ENCODE measurements around the gene GRIK4. TPM values are rescaled to one million over a fixed set of nuclear protein-coding genes. Genes with fewer than 3 reads are reported as not detected.
A peak's percentile ranks its signal among the peaks of the same experiment; 100 is the strongest.

Gene GRIK4
- total and polyA plus RNA-seq, 2 donors from 2014 or later, result 0.25 TPM; not detected in 1

DNA sequence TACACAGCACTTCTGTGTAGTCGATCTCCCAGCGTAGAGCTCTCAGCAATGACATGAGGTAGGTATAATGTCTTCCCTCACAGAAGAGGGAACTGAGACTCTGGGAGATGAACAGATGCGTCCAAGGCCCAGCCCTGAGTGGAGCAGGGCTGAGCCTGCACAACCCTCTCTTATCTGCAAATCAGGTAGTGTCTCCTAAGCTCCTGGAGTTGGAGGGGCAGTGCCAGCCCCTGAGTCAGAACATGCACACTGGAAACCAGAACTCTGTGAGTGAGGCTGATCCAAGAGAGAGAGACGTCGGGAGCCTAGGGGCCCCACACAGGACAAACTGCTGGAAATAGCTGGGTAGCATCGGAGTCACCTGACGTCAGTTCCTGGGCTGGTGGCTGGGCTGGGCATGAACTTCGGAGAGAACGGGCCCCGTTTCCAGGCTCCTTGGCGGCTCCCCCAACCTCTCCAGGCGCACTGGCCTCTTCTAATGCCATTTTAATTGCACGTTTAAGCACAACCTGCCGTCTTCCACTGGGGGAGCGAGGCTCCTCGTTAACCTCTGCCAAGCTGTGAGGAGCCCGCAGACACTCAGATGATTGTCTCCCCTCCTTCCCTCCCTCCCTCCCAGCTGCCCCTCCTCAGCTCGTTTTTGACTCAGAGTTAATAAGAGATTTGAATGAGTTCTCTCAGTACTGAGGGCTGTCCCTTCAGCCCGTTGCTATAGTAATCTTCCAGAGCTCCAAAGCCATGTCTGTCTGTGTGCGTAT lies 321.1 kb downstream of the GRIK4 start:
- DNase-seq (peak in 4 of 5 donors; percentile 39 to 62 (median 52)), FAIRE-seq (no peak)
- Histone ChIP-seq H3K9ac (ENCODE audit: low read length in 3 of 3) (no peak overlapping the region), H3K4me1 (ENCODE audit: control insufficient read depth in 2 of 3, insufficient read depth in 2 of 3, low read depth in 1 of 3, low read length in 3 of 3) (no peaks in the 10 kb centered on the region), H3K9me3 (ENCODE audit: control insufficient read depth in 2 of 3, insufficient read depth in 1 of 3, low read length in 3 of 3) (no peaks in the 10 kb centered on the region), H3K36me3 (ENCODE audit: control insufficient read depth in 2 of 3, insufficient read depth in 3 of 3, low read length in 3 of 3) (no peaks in the 10 kb centered on the region), H3K27me3 (ENCODE audit: control insufficient read depth, insufficient read depth, low read length) (no peaks in the 10 kb centered on the region), H3K27ac (ENCODE audit: low read depth in 2 of 2, low read length in 2 of 2) (no peak overlapping the region), H3K4me3 (ENCODE audit: low read length in 3 of 3) (no peak overlapping the region)
- intact Hi-C loops (cut with DNase I), result no loop called here
- TF ChIP-seq, protein P1, sequence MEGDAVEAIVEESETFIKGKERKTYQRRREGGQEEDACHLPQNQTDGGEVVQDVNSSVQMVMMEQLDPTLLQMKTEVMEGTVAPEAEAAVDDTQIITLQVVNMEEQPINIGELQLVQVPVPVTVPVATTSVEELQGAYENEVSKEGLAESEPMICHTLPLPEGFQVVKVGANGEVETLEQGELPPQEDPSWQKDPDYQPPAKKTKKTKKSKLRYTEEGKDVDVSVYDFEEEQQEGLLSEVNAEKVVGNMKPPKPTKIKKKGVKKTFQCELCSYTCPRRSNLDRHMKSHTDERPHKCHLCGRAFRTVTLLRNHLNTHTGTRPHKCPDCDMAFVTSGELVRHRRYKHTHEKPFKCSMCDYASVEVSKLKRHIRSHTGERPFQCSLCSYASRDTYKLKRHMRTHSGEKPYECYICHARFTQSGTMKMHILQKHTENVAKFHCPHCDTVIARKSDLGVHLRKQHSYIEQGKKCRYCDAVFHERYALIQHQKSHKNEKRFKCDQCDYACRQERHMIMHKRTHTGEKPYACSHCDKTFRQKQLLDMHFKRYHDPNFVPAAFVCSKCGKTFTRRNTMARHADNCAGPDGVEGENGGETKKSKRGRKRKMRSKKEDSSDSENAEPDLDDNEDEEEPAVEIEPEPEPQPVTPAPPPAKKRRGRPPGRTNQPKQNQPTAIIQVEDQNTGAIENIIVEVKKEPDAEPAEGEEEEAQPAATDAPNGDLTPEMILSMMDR (IDR thresholded peaks at IDR 0.05; ENCODE audit: borderline replicate concordance, extremely low read depth, insufficient read depth), result no peak

DNA sequence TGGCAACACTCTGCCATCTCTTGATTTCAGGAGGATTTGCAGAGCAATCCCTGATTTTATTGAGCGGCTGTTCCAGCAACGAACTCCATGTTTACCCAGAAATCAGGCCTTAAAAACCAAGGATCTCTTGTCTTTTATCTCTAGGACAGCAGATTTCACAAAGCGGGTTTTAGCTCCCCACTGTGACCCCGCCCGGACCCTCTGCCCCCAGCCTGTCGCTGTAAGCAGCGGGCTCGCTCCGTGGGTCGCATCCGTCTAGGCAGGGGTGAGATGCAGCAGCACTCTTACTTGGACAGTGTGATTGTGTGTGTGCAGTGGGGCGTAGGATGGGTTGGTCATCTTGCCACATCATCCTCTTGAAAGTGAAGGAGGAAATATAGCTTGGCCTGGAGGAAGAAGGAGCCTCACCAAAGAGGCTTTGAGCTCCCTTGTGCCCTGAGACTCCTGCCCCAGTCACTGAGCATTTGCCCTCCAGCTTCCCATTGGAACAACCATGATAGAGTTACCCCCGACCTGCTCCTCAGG lies 323.2 kb downstream of the GRIK4 start:
- Histone ChIP-seq H3K36me3 (ENCODE audit: control insufficient read depth in 2 of 3, insufficient read depth in 3 of 3, low read length in 3 of 3) (no peaks in the 10 kb centered on the region), H3K9me3 (ENCODE audit: control insufficient read depth in 2 of 3, insufficient read depth in 1 of 3, low read length in 3 of 3) (no peaks in the 10 kb centered on the region), H3K4me3 (ENCODE audit: low read length in 3 of 3) (no peak overlapping the region), H3K27me3 (ENCODE audit: control insufficient read depth, insufficient read depth, low read length) (no peaks in the 10 kb centered on the region), H3K9ac (ENCODE audit: low read length in 3 of 3) (no peak overlapping the region), H3K4me1 (ENCODE audit: control insufficient read depth in 2 of 3, insufficient read depth in 2 of 3, low read depth in 1 of 3, low read length in 3 of 3) (no peaks in the 10 kb centered on the region), H3K27ac (ENCODE audit: low read depth in 2 of 2, low read length in 2 of 2) (no peak overlapping the region)
- TF ChIP-seq, protein P1 (IDR thresholded peaks at IDR 0.05; ENCODE audit: borderline replicate concordance, extremely low read depth, insufficient read depth), result no peak
- FAIRE-seq, result no peak
- no peak for DNase-seq
- intact Hi-C loops (cut with DNase I), result no loop called here

- FAIRE-seq, result no peak
- H3K4me3 ChIP-seq (ENCODE audit: low read length in 3 of 3), result no peak overlapping the region
- no peak overlapping the region for H3K27ac ChIP-seq (ENCODE audit: low read depth in 2 of 2, low read length in 2 of 2)
- H3K4me1 ChIP-seq (ENCODE audit: control insufficient read depth in 2 of 3, insufficient read depth in 2 of 3, low read depth in 1 of 3, low read length in 3 of 3), result no peaks in the 10 kb centered on the region
- intact Hi-C loops (cut with DNase I), result no loop called here
- H3K9me3 ChIP-seq (ENCODE audit: control insufficient read depth in 2 of 3, insufficient read depth in 1 of 3, low read length in 3 of 3), result no peaks in the 10 kb centered on the region
- no peaks in the 10 kb centered on the region for H3K27me3 ChIP-seq (ENCODE audit: control insufficient read depth, insufficient read depth, low read length)
- TF ChIP-seq, protein P1 (IDR thresholded peaks at IDR 0.05; ENCODE audit: borderline replicate concordance, extremely low read depth, insufficient read depth), result no peak
- H3K36me3 ChIP-seq (ENCODE audit: control insufficient read depth in 2 of 3, insufficient read depth in 3 of 3, low read length in 3 of 3), result no peaks in the 10 kb centered on the region
- H3K9ac ChIP-seq (ENCODE audit: low read length in 3 of 3), result no peak overlapping the region
- no peak for DNase-seq
These were observed 324.2 kb downstream of the GRIK4 start for GRCh38 chr11:120835601-120836228.

All from kidney (tissue), 14 donors.